ENCODE measurements around the gene MAVS. TPM values are rescaled to one million over a fixed set of nuclear protein-coding genes. Genes with fewer than 3 reads are reported as not detected.

Gene MAVS
- total RNA-seq, 1 experiment from 2014 or later: 23.9 TPM

GRCh38 chr20:3916364-3916763 lies 69.7 kb downstream of the MAVS start:
- in situ Hi-C loops (cut with HindIII; ENCODE audit: low pct_unique_long_range_greater_than_20kb, low sequenced_read_pairs): no loop called here
- DNase-seq (ENCODE audit: low read depth, low spot score): no peak

- in situ Hi-C loops (cut with HindIII; ENCODE audit: low pct_unique_long_range_greater_than_20kb, low sequenced_read_pairs): no loop called here
- DNase-seq (ENCODE audit: low read depth, low spot score): no peak
Measured at GRCh38 chr20:3919352-3919751, 72.7 kb downstream of the MAVS start.

GRCh38 chr20:3922223-3922982 lies 75.8 kb downstream of the MAVS start:
- in situ Hi-C loops (cut with HindIII; ENCODE audit: low pct_unique_long_range_greater_than_20kb, low sequenced_read_pairs): no loop called here
- DNase-seq (ENCODE audit: low read depth, low spot score): peak; percentile 66

GRCh38 chr20:3922983-3923339 lies 76.3 kb downstream of the MAVS start:
- no peak for DNase-seq (ENCODE audit: low read depth, low spot score)
- in situ Hi-C loops (cut with HindIII; ENCODE audit: low pct_unique_long_range_greater_than_20kb, low sequenced_read_pairs): no loop called here

- in situ Hi-C loops (cut with HindIII; ENCODE audit: low pct_unique_long_range_greater_than_20kb, low sequenced_read_pairs): no loop called here
- no peak for DNase-seq (ENCODE audit: low read depth, low spot score)
Measured at GRCh38 chr20:3923818-3924217, 77.2 kb downstream of the MAVS start.

GRCh38 chr20:3924304-3925112 lies 77.9 kb downstream of the MAVS start:
- DNase-seq (ENCODE audit: low read depth, low spot score): no peak
- in situ Hi-C loops (cut with HindIII; ENCODE audit: low pct_unique_long_range_greater_than_20kb, low sequenced_read_pairs): no loop called here

- in situ Hi-C loops (cut with HindIII; ENCODE audit: low pct_unique_long_range_greater_than_20kb, low sequenced_read_pairs): no loop called here
- no peak for DNase-seq (ENCODE audit: low read depth, low spot score)
Measured at GRCh38 chr20:3925113-3925695, 78.6 kb downstream of the MAVS start.

Small RNAs within 50 kb of the gene (small RNA-seq; reads per million reads assigned to genes)
- gene MIR103A2: 0.08 to 1.6 reads per million in 2 experiments

Other genes starting within 250 kb of the MAVS start
- not detected in 2 replicates for gene GFRA4, start 183.4 kb upstream of the MAVS start, total RNA-seq (2014; rRNA removed; shearing (Covaris generic))
- gene ADAM33, start 164.8 kb upstream of the MAVS start, total RNA-seq (2014; rRNA removed; shearing (Covaris generic)): not detected in 2 replicates
- gene SIGLEC1, start 134.2 kb upstream of the MAVS start, total RNA-seq (2014; rRNA removed; shearing (Covaris generic)): not detected in 2 replicates
- gene HSPA12B, start 114.1 kb upstream of the MAVS start, total RNA-seq (2014; rRNA removed; shearing (Covaris generic)): 0.21 TPM in 1 of 2 replicates, not detected in the other
- gene ADISSP, start 79.1 kb upstream of the MAVS start, total RNA-seq (2014; rRNA removed; shearing (Covaris generic)): 63.5 and 69.7 TPM in 2 replicates
- 0.40 TPM in 1 of 2 replicates, not detected in the other for gene SPEF1, start 65.4 kb upstream of the MAVS start, total RNA-seq (2014; rRNA removed; shearing (Covaris generic))
- gene CENPB, start 60.1 kb upstream of the MAVS start, total RNA-seq (2014; rRNA removed; shearing (Covaris generic)): 107 and 115 TPM in 2 replicates
- gene CDC25B, start 50.5 kb upstream of the MAVS start, total RNA-seq (2014; rRNA removed; shearing (Covaris generic)): 60.7 and 67.1 TPM in 2 replicates
- 27.0 and 29.2 TPM in 2 replicates for gene AP5S1, start 26.3 kb upstream of the MAVS start, total RNA-seq (2014; rRNA removed; shearing (Covaris generic))
- 62.8 and 63.7 TPM in 2 replicates for gene PANK2, start 42.6 kb downstream of the MAVS start, total RNA-seq (2014; rRNA removed; shearing (Covaris generic))
- 9.4 and 11.8 TPM in 2 replicates for gene RNF24, start 168.7 kb downstream of the MAVS start, total RNA-seq (2014; rRNA removed; shearing (Covaris generic))